Keratinocyte (primary cell): ENCODE measurements around the gene CAPN2. TPM values are rescaled to one million over a fixed set of nuclear protein-coding genes. Genes with fewer than 3 reads are reported as not detected.

ENCODE experiments used
- DNase-seq: peaks from one replicate; pipeline ENCODE4 v3.0.0-alpha.2; 2011; ENCODE audit warnings: low read depth, missing footprints, low spot score
- FAIRE-seq: peaks from 2 replicates; lab custom pipeline; 2011; peaks lifted over from hg19 to GRCh38; lab: Jason Lieb, UNC
- H2AFZ ChIP-seq: 2 replicates; pipeline ENCODE4 v1.6.0; 2012; ENCODE audit warnings: low read length, control low read depth, inconsistent platforms; ENCODE audit not compliant: control insufficient read depth
- H3K27ac ChIP-seq: 2 replicates; pipeline ENCODE4 v1.5.1; 2011; ENCODE audit warnings: low read length; ENCODE audit not compliant: control insufficient read depth, insufficient read depth
- H3K27me3 ChIP-seq: 3 replicates; pipeline ENCODE4 v1.6.0; 2011; ENCODE audit warnings: low read length; ENCODE audit not compliant: control insufficient read depth, insufficient read depth; ENCODE audit errors: extremely low read depth
- H3K36me3 ChIP-seq, 2 experiments: 2 replicates in 1 of 2; 3 replicates in 1 of 2; pipeline ENCODE4 v1.5.1; 2011; ENCODE audit warnings: low read length in 2 of 2, mild to moderate bottlenecking in 1 of 2; ENCODE audit not compliant: control insufficient read depth in 2 of 2, insufficient read depth in 2 of 2; ENCODE audit errors: extremely low read depth in 1 of 2
- H3K4me1 ChIP-seq: 3 replicates; pipeline ENCODE4 v1.5.1; 2011; ENCODE audit warnings: low read length; ENCODE audit not compliant: control insufficient read depth, insufficient read depth; ENCODE audit errors: extremely low read depth
- H3K4me2 ChIP-seq: 3 replicates; pipeline ENCODE4 v1.6.0; 2011; ENCODE audit warnings: low read depth, low read length; ENCODE audit not compliant: control insufficient read depth, insufficient read depth; ENCODE audit errors: extremely low read depth
- H3K4me3 ChIP-seq, 3 experiments: fragments of 200-600 bp in 1 of 3; sonication (generic) in 1 of 3; 2 replicates in 2 of 3; 3 replicates in 1 of 3; pipeline ENCODE4 v1.5.1; 2011 to 2016; ENCODE audit warnings: low read length in 3 of 3, mild to moderate bottlenecking in 3 of 3, control low read depth in 2 of 3, inconsistent platforms in 1 of 3, low read depth in 1 of 3, mixed read lengths in 1 of 3, mixed run types in 1 of 3, moderate library complexity in 1 of 3; ENCODE audit not compliant: control insufficient read depth in 2 of 3, insufficient read depth in 2 of 3; ENCODE audit errors: extremely low read depth in 1 of 3
- H3K79me2 ChIP-seq: 2 replicates; pipeline ENCODE4 v1.6.0; 2012; ENCODE audit warnings: low read length; ENCODE audit not compliant: control insufficient read depth, insufficient read depth
- H3K9ac ChIP-seq: 3 replicates; pipeline ENCODE4 v1.6.0; 2011; ENCODE audit warnings: low read length; ENCODE audit not compliant: control insufficient read depth, insufficient read depth; ENCODE audit errors: extremely low read depth
- H3K9me1 ChIP-seq: 3 replicates; pipeline ENCODE4 v1.6.0; 2011; ENCODE audit warnings: low read length; ENCODE audit not compliant: control insufficient read depth, insufficient read depth; ENCODE audit errors: extremely low read depth
- H3K9me3 ChIP-seq: 2 replicates; pipeline ENCODE4 v1.5.1; 2012; ENCODE audit warnings: low read depth, low read length; ENCODE audit not compliant: control insufficient read depth
- H4K20me1 ChIP-seq: 3 replicates; pipeline ENCODE4 v1.6.0; 2011; ENCODE audit warnings: low read length; ENCODE audit not compliant: control insufficient read depth, insufficient read depth; ENCODE audit errors: extremely low read depth
- EZH2 ChIP-seq: IDR thresholded peaks from one replicate; pipeline ENCODE4 v1.6.1; 2012; ENCODE audit warnings: inconsistent platforms, mild to moderate bottlenecking, low read length, moderate library complexity
- dilution Hi-C: fragments of 300-500 bp; cut with MboI; formaldehyde crosslinking; loops from one replicate; pipeline ENCODE4 v1.7.0; 2020; ENCODE audit warnings: low sequenced_read_pairs; ENCODE audit not compliant: extremely low pct_ligation_motif_present
- polyA plus RNA-seq, 5 experiments: library from polyadenylated mRNA; depleted of rRNA in 3 of 5; stranded (reverse) in 3 of 5; stranded (forward) in 1 of 5; unstranded in 1 of 5; fragments of >200 nt; gene quantifications; 1 replicate in 1 of 5; 2 replicates in 3 of 5; 3 replicates in 1 of 5; pipeline versions ENCODE4 v1.2.1 to v1.2.3, GENCODE V29; 2011 to 2012; ENCODE audit warnings: missing spikeins in 2 of 5, low read depth in 1 of 5, low replicate concordance in 1 of 5
- TF ChIP-seq, protein P1 (sequence below), 3 experiments: IDR thresholded peaks in 1 of 3; conservative IDR thresholded peaks in 1 of 3; optimal IDR thresholded peaks in 1 of 3; 2 replicates in 2 of 3; 3 replicates in 1 of 3; pipeline versions ENCODE3 to v1.5.1; 2011; ENCODE audit warnings: low read length in 3 of 3, mild to moderate bottlenecking in 3 of 3, moderate library complexity in 2 of 3, control low read depth in 1 of 3, inconsistent platforms in 1 of 3; ENCODE audit not compliant: insufficient read depth in 2 of 3; ENCODE audit errors: extremely low read depth in 1 of 3

CAPN2 gene
- polyA plus RNA-seq, 1 donor (not counting 4 experiments of a cell fraction or from before 2014, with no cell fraction given): 366 TPM

DNA sequence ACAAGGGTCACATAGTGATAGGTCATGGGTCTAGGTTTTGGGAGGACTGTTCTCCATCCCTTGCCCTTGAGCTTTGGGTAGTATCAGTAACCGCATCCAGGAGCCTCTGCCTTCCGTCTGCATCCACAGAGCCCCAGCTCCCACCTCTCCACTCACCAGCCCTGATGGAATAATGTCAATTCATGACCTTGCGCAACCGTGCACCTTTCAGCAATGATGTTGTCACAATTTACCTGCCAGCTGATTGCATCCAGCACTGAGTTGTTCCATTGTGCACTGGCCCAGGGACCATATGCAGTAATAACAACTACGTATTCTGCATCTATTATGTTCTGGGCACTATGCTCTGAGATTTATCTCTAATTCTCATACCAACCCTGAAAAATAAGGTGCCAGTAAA, 48.2 kb upstream of the CAPN2 start:
- Histone ChIP-seq H3K4me3 (no peak overlapping the region), H3K4me2 (no peak overlapping the region), H3K27ac (no peak overlapping the region), H3K9me3 (no peaks in the 10 kb centered on the region), H4K20me1 (no peaks in the 10 kb centered on the region), H3K9me1 (no peaks in the 10 kb centered on the region), H3K27me3 (no peaks in the 10 kb centered on the region), H3K79me2 (no peaks in the 10 kb centered on the region), H2AFZ (no peak overlapping the region), H3K36me3 (no peaks in the 10 kb centered on the region), H3K9ac (no peak overlapping the region), H3K4me1 (peaks cover 22% of the 10 kb centered on the region)
- FAIRE-seq (peak; percentile 57), DNase-seq (no peak)
- dilution Hi-C loops: no loop called here
- TF ChIP-seq, protein P1, sequence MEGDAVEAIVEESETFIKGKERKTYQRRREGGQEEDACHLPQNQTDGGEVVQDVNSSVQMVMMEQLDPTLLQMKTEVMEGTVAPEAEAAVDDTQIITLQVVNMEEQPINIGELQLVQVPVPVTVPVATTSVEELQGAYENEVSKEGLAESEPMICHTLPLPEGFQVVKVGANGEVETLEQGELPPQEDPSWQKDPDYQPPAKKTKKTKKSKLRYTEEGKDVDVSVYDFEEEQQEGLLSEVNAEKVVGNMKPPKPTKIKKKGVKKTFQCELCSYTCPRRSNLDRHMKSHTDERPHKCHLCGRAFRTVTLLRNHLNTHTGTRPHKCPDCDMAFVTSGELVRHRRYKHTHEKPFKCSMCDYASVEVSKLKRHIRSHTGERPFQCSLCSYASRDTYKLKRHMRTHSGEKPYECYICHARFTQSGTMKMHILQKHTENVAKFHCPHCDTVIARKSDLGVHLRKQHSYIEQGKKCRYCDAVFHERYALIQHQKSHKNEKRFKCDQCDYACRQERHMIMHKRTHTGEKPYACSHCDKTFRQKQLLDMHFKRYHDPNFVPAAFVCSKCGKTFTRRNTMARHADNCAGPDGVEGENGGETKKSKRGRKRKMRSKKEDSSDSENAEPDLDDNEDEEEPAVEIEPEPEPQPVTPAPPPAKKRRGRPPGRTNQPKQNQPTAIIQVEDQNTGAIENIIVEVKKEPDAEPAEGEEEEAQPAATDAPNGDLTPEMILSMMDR (optimal IDR thresholded peaks at IDR 0.05 in 1 of 3, IDR thresholded peaks at IDR 0.05 in 1 of 3, conservative IDR thresholded peaks at IDR 0.05 in 1 of 3; ENCODE audit: extremely low read depth in 1 of 3, insufficient read depth in 2 of 3, low read length in 3 of 3): no peak
- no peak for TF ChIP-seq EZH2

DNA sequence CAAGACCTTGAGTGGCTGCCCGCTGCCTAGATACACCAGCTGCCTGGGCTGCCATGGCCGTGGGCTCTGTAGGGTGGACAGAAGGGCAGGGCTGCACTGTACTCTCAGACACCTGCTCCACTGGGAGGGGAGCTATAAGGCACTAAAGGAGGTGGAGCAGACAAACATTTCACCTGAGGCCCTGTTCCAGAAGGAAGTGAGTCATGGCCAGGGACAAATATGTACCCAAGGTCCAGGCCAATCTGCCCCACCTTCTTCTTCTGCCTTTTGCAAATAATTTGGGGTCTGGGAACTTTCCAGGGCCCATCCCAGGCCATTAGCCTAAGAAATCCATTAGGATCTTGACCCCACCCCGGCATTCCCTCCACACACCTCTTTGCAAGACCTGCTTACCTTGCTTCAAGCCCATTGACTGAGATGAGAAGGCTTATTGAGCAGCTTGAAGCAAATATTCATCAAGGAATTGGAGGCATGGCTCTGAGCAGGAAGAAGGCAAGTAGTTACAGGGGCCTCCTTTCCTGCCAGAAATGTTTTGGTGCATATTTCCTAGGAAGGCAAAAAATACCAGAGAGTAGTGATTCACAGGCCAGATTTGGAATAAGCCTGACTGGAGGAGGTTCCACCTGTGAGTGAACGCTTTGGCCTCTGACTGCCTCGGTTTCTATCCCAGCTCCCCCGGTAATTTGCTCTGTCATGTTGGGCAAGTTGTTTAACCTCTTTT, 46.6 kb upstream of the CAPN2 start, which contains the start of gene CAPN8:
Gene CAPN8, minus strand, starts transcription at position 110 of the 721 bp plus-strand sequence. Its CDS starts 55 bp downstream, at position 55.
- Histone ChIP-seq H3K9ac (no peak within 1 kb of the TSS), H3K9me1 (no peaks in the 10 kb centered on the region), H3K27ac (peak within 1 kb of the TSS; percentile 22), H2AFZ (no peak within 1 kb of the TSS), H3K9me3 (no peaks in the 10 kb centered on the region), H3K4me3 (no peak within 1 kb of the TSS), H3K27me3 (no peaks in the 10 kb centered on the region), H3K79me2 (no peaks in the 10 kb centered on the region), H3K4me1 (peaks cover 22% of the 10 kb centered on the region), H3K4me2 (peak within 1 kb of the TSS; percentile 26), H4K20me1 (no peaks in the 10 kb centered on the region), H3K36me3 (no peaks in the 10 kb centered on the region)
- TF ChIP-seq EZH2: no peak
- TF ChIP-seq, protein P1 (optimal IDR thresholded peaks at IDR 0.05 in 1 of 3, IDR thresholded peaks at IDR 0.05 in 1 of 3, conservative IDR thresholded peaks at IDR 0.05 in 1 of 3; ENCODE audit: extremely low read depth in 1 of 3, insufficient read depth in 2 of 3, low read length in 3 of 3): no peak
- FAIRE-seq (peak; percentile 97), DNase-seq (no peak)
- dilution Hi-C loops: no loop called here
